Right hindlimb (tissue), 1 donor: Measurements from ENCODE around the gene SYNDIG1.

Source experiments
- DNase-seq: peaks from one replicate; pipeline ENCODE4 v3.0.0-alpha.2; 2018

SYNDIG1 gene

GRCh38 chr20:24473435-24474223 is 4.2 kb downstream of the SYNDIG1 start:
- DNase-seq = no peak

GRCh38 chr20:24477831-24478547 is 8.6 kb downstream of the SYNDIG1 start:
- no peak for DNase-seq

GRCh38 chr20:24478584-24478983 is 9.2 kb downstream of the SYNDIG1 start:
- DNase-seq = no peak

- DNase-seq = no peak
Observed at GRCh38 chr20:24479106-24479505, 9.7 kb downstream of the SYNDIG1 start.

GRCh38 chr20:24479595-24479994 is 10.2 kb downstream of the SYNDIG1 start:
- no peak for DNase-seq

- DNase-seq = no peak
Observed at GRCh38 chr20:24480509-24480908, 11.1 kb downstream of the SYNDIG1 start.

GRCh38 chr20:24481173-24481572 is 11.7 kb downstream of the SYNDIG1 start:
- no peak for DNase-seq

GRCh38 chr20:24483435-24484080 is 14.1 kb downstream of the SYNDIG1 start:
- peak; percentile 5 for DNase-seq

GRCh38 chr20:24484081-24484450 is 14.6 kb downstream of the SYNDIG1 start:
- DNase-seq = no peak

GRCh38 chr20:24485981-24486380 is 16.6 kb downstream of the SYNDIG1 start:
- no peak for DNase-seq

- no peak for DNase-seq
Observed at GRCh38 chr20:24487240-24487639, 17.8 kb downstream of the SYNDIG1 start.

- no peak for DNase-seq
Observed at GRCh38 chr20:24487648-24488047, 18.2 kb downstream of the SYNDIG1 start.

- no peak for DNase-seq
Observed at GRCh38 chr20:24488064-24488799, 18.8 kb downstream of the SYNDIG1 start.

- no peak for DNase-seq
Observed at GRCh38 chr20:24488800-24489175, 19.4 kb downstream of the SYNDIG1 start.

GRCh38 chr20:24489193-24489592 is 19.8 kb downstream of the SYNDIG1 start:
- no peak for DNase-seq

GRCh38 chr20:24489631-24490260 is 20.3 kb downstream of the SYNDIG1 start:
- no peak for DNase-seq

GRCh38 chr20:24490598-24490997 is 21.2 kb downstream of the SYNDIG1 start:
- DNase-seq = no peak

GRCh38 chr20:24491041-24491756 is 21.8 kb downstream of the SYNDIG1 start:
- DNase-seq = no peak

GRCh38 chr20:24492031-24492607 is 22.7 kb downstream of the SYNDIG1 start:
- no peak for DNase-seq

- DNase-seq = no peak
Observed at GRCh38 chr20:24492698-24493097, 23.3 kb downstream of the SYNDIG1 start.

- no peak for DNase-seq
Observed at GRCh38 chr20:24493181-24493580, 23.8 kb downstream of the SYNDIG1 start.
